GM18505 (cell line): ENCODE data around the gene PPP4R1.

ENCODE experiments used
- ATAC-seq: cut with Tn5 transposase; IDR thresholded peaks from one replicate; pipeline ENCODE4 v1.9.1; 2021; ENCODE audit not compliant: unreplicated experiment
- POLR2A ChIP-seq: IDR thresholded peaks from 4 replicates; pipeline ENCODE4 v1.6.1; 2011; ENCODE audit warnings: borderline replicate concordance; ENCODE audit not compliant: insufficient read depth, insufficient read length; ENCODE audit errors: extremely low read depth

The PPP4R1 gene

DNA sequence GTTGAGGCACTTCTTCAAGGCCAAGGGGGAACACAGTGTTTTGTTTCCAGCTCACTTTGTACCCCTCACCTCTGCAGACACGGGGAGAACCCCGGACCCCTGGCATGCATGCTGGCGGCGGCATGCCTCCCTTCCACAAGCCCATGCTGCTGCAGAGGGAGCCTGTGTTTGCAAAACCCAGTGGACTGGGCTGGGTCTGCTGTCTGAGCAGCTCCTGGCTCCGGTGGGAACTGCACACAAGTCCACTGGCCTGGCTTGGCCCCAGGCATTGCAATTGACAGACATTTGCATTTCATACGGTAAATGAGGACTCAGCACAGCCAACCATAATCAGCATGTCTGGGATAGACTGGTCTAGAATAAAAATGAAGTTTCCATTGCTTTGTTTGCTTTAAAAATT lies 76.7 kb downstream of the PPP4R1 start:
- TF ChIP-seq POLR2A = no peak
- no peak for ATAC-seq

DNA sequence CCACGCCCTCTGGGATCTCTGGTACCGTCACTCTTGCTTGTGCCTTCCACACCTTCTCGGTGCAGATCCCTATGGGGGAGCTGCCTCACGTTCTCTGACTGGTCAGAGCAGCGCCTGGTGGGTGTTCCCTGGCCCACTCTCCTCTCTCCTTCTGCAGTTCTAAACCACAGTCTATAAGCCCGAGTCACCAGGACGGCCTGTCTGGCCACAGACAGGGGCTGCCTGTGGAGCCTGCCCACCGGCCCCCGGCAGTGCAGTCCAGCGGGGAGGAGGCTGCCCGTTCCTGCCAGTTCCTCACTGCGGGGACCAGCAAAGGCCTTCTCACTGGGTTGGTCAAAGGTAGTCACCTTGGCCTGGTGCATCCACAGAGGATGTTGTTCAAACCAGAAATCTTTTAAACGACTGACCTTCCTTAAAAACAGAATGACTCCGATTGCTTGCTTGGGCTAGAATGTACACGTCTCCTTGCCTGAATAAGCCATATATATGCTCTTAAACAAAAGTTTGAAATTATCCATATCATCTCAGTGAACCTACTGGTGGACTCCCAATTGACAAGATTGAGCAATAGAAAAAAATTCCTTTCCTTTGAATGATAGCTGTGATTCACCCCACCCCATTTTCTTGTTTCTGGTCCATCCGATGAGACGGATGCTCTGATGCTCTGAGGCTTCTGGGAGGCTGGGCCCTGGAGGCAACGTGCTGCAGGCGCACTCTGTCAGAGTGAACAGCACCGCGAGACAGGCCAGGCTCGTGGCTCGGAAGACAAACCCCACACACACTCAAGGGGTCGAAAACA lies 77.8 kb downstream of the PPP4R1 start:
- ATAC-seq = no peak
- TF ChIP-seq POLR2A = no peak

GRCh38 chr18:9535430-9535991 lies 78.8 kb downstream of the PPP4R1 start:
- ATAC-seq = no peak
- TF ChIP-seq POLR2A = no peak

DNA sequence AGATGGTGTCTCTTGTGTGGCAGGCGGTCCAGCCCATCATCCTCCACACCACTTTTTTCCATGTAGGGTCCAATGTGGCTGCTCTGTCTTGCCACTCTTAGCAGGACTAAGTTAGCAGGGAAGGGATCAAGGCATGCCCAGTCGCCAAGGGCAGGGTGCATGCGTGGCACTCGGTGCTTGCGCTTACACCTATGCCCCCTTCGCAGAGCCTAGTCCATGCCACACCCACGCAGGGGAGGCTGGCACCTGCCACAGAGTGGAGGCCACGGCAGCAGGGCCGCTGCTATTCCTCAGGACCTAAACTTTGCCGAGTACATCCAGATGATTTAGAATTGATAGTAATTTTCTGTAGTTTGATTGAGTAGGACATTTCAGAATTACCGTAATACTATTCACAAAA lies 79.5 kb downstream of the PPP4R1 start:
- no peak for ATAC-seq
- no peak for TF ChIP-seq POLR2A

- TF ChIP-seq POLR2A = no peak
- no peak for ATAC-seq
These were observed 82.5 kb downstream of the PPP4R1 start for GRCh38 chr18:9531791-9532410.

DNA sequence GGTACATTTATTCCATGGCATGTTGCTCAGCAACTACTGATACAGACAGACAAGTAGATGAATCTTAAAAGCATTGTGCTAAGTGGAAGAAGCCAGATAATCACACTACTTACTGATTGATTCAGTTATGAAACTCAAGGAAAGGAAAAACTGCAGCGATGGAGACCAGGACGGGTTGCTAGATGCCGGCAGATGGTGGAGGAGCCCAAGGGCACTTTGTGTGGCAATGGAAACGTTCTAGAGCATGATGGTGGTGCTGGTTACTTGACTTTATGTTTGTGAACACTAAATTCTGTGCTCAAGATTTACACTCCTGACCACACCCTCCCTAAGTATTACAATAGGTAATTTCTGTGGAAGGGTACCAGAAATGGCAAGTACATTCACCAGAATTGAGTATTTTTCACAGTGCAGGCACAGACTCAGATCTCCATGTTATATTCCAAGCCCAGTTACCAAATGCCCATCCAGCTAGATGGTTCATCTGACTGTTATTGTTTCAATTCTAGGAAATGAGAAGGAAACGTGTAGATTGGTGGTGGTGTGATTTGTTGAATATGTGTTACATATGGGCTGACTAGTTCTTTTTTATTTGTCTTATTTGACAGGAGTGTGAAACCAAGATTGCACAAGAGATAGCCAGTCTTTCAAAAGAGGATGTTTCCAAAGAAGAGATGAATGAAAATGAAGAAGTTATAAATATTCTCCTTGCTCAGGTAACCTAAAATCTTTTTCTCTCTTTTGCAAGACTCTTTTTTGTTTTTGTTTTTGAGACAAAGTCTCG lies 83.9 kb downstream of the PPP4R1 start:
- TF ChIP-seq POLR2A = no peak
- no peak for ATAC-seq

- TF ChIP-seq POLR2A = no peak
- no peak for ATAC-seq
These were observed 87.9 kb downstream of the PPP4R1 start for GRCh38 chr18:9526458-9526857.

DNA sequence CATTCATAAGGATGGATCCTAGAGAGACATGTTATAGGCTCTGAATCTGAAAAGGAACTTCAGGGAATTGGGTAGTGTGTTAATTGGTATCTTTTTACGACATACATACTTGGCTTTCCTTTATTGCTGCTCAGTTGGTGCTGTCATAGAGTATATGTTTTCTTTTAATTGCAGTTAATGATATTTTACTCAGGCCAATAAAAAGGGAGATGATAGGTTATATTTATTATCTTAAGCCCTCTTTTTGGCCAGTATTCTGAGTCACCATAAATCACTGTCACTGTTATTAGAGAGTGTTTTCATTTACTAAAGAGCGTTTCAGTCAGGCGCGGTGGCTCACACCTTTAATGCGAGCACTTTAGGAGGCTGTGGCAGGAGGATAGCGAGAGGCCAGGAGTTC lies 91.4 kb downstream of the PPP4R1 start:
- no peak for TF ChIP-seq POLR2A
- ATAC-seq = no peak

- no peak for TF ChIP-seq POLR2A
- ATAC-seq = no peak
These were observed 92.6 kb downstream of the PPP4R1 start for GRCh38 chr18:9521770-9522169.

- TF ChIP-seq POLR2A = no peak
- ATAC-seq = no peak
These were observed 93.7 kb downstream of the PPP4R1 start for GRCh38 chr18:9520666-9521065.

DNA sequence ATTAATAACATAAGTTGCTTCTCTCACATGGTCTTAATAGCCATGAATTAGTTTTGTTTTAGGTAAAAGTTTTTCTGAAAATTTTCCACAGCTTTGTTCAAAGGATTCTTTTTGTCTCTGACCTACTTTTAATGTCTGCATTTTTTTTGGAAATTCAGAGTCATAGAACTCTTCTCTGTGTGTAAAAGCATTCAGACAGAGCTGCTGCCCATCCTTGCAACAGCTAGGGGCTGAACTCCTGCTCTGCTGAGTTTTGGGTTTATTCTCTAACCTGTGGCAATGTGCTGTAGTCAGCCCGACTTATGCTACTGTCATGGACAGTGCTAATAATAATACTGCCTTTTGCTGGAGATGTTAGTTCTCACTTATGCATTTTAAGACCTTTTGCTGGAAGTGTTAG lies 95.0 kb downstream of the PPP4R1 start:
- ATAC-seq = no peak
- TF ChIP-seq POLR2A = no peak

DNA sequence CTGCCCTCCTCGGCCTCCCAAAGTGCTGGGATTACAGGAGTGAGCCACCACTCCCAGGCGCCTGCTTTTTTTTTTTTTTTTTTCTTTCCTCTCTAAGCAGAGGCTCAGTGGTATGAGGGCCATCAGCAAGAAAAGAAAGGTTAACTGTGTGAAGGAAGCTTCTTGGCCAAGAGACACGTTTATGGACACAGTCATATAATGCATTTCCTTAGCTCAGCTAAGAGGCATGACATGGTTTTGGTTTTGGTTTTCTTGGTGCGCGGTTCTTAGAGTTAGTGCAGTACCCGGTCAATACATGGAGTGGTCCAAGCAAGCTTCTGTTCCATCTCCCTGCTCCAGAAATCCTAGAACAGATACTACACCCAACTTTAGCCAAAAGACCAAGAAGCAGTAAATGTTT lies 96.5 kb downstream of the PPP4R1 start:
- TF ChIP-seq POLR2A = no peak
- ATAC-seq = no peak

DNA sequence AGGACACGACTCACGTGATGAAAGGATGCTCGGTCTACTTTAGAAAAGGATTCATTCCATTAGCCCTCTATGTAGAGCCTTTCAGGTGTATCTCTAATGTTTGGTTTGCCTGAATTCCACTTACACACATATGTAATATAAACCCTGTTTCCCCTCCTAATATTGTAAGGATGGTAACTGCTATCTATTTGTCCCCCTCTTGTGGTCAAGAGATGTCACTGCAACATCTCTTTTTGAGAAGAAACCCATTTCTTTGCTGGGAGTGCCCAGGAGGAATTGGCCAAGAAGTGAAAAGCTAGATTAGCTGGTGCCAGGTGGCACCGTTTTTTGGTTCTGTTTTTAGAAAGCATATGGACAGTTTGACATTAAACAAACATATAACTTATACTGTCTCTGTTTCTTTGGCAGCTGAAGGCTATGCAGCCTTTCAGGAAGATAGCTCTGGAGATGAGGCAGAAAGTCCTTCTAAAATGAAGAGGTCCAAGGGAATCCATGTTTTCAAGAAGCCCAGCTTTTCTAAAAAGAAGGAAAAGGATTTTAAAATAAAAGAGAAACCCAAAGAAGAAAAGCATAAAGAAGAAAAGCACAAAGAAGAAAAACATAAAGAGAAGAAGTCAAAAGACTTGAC lies 97.8 kb downstream of the PPP4R1 start:
- no peak for TF ChIP-seq POLR2A
- no peak for ATAC-seq
